NCI-H187 treated with DMSO at 0.1 percent for 48 hours (cell line): ENCODE results near the gene GALE.
A peak's percentile ranks its signal among the peaks of the same experiment; 100 is the strongest.
"Not testable (repeated sequence)": the region's sequence is repeated elsewhere in the genome, so short reads cannot be mapped to it uniquely, and the experiment has no call there.

Experiments
- DNase-seq: peaks from one replicate; lab custom pipeline; 2025; lab: John Stamatoyannopoulos, UW

Gene GALE

GRCh38 chr1:23809751-23810171 lies 9.2 kb upstream of the GALE start:
- peak; percentile 11 for DNase-seq

GRCh38 chr1:23807453-23807852 lies 6.9 kb upstream of the GALE start:
- no peak for DNase-seq

- no peak for DNase-seq
Observed at GRCh38 chr1:23806280-23806679, 5.7 kb upstream of the GALE start.

GRCh38 chr1:23805025-23805424 lies 4.5 kb upstream of the GALE start:
- no peak for DNase-seq

- DNase-seq, result no peak
Observed at GRCh38 chr1:23804183-23804835, 3.8 kb upstream of the GALE start.

- no peak for DNase-seq
Observed at GRCh38 chr1:23803674-23804073, 3.1 kb upstream of the GALE start.

GRCh38 chr1:23802809-23803342 lies 2.3 kb upstream of the GALE start:
- DNase-seq, result not testable (repeated sequence)

GRCh38 chr1:23801876-23802275 lies 1.3 kb upstream of the GALE start:
- no peak for DNase-seq

GRCh38 chr1:23801338-23801748 lies 789 bp upstream of the GALE start:
- no peak for DNase-seq

GRCh38 chr1:23799570-23800399 lies 769 bp downstream of the GALE start:
- DNase-seq, result no peak

- no peak for DNase-seq
Observed at GRCh38 chr1:23799255-23799569, 1.3 kb downstream of the GALE start.

- DNase-seq, result no peak
Observed at GRCh38 chr1:23798662-23799142, 1.9 kb downstream of the GALE start.

- no peak for DNase-seq
Observed at GRCh38 chr1:23797478-23798448, 2.8 kb downstream of the GALE start.

GRCh38 chr1:23796466-23797271 lies 3.9 kb downstream of the GALE start:
- DNase-seq, result no peak

GRCh38 chr1:23795676-23796465 lies 4.7 kb downstream of the GALE start:
- no peak for DNase-seq

- DNase-seq, result not testable (repeated sequence)
Observed at GRCh38 chr1:23794732-23795182, 5.8 kb downstream of the GALE start.

GRCh38 chr1:23793861-23794731 lies 6.5 kb downstream of the GALE start:
- no peak for DNase-seq

GRCh38 chr1:23793018-23793781 lies 7.4 kb downstream of the GALE start:
- no peak for DNase-seq
